Activated naive CD4-positive, alpha-beta T cell treated with anti-CD3 and anti-CD28 coated beads, Interleukin-2, amount 50 U/mL, for 16 hours (primary cell): ENCODE data around the gene UVSSA.
A peak's percentile ranks its signal among the peaks of the same experiment; 100 is the strongest.

Source experiments
- DNase-seq: peaks from one replicate; pipeline ENCODE4 v3.0.0-alpha.2; 2020

The UVSSA gene

DNA sequence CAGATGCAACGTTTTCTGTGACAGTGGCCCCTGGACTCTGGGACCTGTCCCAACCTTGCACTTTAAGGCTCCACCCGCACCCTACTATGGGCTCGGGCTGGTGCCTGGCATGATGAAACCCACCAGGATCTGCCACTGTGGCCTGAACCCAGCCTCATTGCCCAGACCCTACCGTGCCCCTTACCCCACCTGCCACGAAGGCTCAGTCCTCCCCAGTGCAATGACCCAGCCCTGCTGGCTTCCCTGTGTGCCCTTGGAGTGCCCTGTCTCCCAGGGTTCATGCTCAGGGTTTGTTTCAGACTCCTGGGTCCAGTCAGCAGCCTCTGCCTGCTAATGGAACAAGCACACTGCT lies 3.1 kb downstream of the UVSSA start:
- no peak for DNase-seq

DNA sequence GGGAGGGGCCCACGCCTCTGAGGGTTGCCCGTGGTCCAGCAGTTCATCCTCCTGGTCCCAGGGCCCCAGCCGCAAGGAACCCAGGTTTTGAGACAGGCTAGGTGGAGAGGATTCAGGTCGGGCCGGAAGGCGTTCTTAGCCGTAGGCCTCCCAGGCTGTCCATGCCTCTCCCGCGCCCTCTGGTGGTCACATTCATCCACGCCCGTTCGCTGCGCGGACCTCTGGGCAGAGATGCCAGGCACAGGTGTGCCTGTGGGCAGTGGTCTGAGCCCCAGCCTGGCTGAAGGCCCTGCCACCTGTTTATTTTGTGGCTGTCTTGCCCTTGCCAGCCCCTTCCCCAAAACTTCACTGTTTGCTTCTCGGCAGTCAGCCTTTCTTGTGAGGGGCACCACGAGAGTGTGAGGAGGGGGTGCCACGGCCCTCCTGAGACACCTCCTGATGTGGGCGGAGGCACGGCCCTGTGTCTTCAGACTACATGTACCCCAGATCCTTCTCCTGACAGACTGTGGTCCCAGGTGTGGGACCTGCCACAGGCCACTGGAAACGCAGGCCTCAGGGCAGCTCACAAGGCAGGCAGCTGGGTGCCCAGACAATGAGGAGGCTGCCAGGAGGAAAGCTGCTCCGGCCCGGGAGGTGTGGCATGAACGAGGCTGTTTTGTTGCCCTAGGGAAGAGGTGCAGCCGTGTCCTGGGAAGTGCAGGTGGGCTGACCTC lies 5.0 kb downstream of the UVSSA start:
- DNase-seq = peak; percentile 88

DNA sequence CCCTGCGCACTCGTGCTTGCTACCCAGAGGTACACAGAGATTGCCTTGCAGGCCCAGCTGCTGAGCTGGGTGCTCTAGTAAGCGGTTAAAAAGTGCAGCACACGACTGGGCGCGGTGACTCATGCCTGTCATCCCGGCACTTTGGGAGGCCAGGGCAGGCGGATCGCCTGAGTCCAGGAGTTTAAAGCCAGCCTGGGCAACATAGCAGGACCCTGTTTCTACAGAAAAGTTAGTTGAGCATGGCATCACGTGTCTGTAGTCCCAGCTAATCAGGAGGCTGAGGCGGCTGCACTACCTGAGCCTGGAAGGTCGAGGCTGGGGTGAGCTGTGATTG lies 5.5 kb downstream of the UVSSA start:
- DNase-seq = no peak

- no peak for DNase-seq
These were observed 6.4 kb downstream of the UVSSA start for GRCh38 chr4:1353186-1354055.

DNA sequence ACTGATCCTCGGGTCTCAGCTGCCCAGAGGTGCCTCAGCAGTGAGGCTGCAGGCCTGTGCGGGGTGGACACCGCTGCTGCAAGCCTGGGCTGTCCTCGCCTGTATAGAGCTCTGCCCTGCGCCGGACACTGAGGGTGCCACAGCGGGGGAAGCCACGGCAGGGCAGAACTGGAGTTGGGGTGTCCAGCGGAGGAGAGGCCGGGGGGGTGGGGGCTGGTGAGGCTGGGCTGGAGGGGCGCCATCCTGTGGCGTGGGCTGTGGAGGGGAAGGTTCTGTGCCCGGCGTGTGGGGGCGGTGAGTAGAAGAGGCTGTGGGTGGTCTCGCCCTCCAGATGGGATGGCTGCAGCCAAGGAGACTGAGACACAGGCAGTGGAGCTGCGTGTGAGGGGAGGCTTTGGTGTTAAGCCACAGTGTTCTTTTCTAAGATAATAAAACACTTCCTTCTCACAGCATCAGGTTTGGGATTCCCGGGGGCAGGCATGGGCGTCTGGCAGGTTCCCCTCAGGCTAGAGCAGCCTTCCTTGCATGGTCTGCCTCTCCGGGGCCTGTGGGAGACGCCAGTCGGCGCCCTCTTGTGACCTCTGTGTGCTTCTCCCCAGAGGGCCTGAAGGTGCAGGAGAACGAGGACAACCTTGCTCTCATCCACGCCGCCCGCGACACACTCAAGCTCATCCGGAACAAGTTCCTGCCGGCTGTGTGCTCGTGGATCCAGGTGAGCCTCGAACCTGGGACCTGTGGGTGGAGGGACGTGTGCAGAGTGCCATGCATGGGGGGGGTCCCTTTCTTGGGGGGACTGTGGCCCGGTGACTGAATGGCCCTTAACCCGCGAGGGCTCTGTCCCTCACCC lies 7.4 kb downstream of the UVSSA start:
- DNase-seq = no peak

GRCh38 chr4:1354983-1355275 lies 7.9 kb downstream of the UVSSA start:
- DNase-seq = no peak

GRCh38 chr4:1355378-1355777 lies 8.4 kb downstream of the UVSSA start:
- no peak for DNase-seq

GRCh38 chr4:1356181-1356998 lies 9.4 kb downstream of the UVSSA start:
- peak; percentile 46 for DNase-seq

DNA sequence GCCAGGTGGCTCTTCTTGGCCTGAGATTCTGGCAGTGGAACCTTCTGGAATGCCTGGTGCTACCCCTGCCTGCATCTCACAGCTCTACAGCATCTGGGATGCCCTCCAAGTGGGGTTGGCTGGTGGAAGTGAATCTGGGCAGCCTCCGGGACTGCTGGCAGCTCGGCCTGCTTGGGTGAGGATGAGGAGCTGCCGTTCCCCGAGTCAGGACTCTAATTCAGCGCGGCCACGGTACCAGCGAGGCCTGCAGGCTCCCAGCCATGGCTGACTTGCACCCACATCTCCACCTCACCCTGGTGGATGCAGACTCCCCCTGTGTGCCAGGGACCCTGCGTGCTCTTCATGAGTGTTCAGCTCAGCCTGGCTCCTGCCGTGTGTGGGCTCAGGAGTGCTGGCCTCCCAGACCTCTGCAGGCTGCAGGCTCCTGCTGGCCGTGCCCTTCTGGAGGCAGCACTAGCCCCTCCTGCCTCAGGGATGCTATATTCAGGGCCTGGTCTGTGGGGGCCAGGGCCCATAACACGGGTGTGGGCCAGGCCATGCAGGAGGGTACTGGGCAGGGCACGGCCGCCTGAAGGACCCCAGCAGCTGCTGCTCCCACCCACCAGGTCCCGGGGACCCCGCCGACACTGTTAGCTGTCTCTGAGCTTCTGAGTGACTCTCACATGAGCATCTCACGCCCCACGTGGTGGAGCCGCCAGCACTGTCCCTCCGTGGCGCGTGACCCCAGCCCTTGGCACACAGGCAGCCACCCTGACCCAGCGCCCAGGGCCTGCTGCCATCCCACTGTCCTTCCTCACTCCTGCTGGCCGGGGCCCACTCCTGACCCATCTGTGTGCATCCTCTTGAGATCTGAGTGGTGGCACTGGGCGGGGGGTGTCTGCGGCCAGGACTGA lies 10.6 kb downstream of the UVSSA start:
- no peak for DNase-seq

DNA sequence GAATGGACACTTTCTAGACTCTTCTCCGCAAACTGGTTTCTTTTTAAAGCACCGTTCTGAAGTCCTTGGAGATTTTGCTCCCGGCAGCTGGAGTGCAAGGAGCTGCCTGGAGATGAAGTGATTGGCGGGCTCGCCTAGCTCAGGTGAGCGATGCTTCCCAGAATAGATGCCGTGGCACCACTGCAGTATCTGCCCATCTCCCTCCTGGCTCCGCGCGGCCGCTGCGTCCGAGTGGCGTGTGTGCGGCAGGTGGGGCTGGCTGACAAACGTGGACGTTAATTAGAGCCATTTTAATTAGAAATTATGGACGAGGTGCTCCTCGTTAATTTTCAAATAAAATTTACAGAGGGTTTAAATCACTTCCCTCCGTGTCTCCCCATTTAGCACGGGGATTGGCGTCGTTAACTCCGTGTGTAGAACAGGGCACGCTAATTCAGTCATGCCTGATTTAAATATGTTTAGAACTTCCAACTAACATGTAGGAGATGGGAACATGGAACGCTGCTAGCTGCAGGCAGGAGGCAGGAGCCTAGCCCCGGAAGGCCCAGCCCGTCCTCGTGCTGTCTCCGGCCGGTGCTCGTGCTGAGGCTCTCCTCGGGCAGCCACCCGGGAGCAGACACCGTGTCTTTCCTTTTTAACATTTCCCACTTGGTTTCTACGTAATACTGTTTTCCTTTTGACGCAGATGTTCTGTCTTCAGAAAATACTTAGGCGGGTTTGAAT lies 11.6 kb downstream of the UVSSA start:
- no peak for DNase-seq

DNA sequence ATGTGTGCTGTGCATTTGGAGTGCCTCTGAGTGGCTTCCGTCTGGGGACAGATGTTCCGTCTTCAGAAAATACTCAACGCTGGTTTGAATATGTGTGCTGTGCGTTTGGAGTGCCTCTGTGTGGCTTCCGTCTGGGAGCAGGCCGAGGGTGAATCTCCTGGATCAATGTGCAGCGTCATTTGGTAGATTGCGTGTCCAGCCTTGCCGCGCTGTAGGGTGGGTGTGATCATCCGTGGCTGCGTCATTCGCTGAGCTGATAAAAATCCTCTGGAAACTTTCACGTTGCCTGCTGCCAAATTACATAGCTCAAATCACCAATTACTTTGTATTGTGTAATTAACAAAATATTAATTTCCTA lies 12.1 kb downstream of the UVSSA start:
- DNase-seq = no peak

- DNase-seq = no peak
These were observed 13.0 kb downstream of the UVSSA start for GRCh38 chr4:1359976-1360375.

DNA sequence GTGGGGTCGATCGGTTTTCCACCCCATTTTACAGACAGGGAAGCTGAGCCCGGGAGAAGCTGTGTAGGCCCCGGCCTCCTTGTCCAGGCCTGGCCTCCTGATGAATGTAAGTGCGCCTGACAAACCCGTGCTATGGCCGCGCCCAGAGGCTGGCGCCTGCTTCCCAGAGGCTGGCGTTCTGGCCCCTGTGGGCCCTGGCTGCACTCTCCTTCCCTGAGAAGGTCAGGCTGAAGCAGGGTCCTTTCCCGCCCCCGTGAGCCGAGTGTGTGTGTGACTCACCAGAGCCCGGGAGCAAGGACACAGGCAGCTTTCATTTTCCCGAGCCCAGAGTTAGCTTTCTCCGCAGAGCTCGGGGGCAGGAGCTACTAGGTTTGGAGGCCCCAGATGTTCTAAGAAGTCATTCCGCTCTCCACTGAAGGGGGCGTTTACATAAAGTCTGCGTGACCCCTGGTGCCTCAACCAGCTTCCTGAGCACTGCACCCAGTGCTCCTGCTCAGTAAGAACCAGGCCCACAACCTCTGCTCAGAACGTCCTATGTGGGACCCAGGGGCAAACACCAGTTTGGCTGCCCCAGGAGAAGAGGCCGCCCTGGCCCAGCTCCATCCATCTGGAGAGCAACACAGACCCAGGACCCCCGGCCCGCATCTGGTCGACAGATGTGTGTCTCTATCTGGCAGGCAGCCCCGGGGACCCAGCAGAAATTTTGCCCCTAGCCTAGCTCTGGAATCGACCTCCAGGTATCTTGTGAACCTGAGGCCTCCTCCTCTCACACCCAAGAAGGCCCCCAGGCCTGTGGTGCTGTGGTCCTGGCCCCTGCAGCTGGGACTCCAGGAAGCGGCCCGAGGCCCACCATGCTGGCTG lies 13.6 kb downstream of the UVSSA start:
- DNase-seq = no peak

- DNase-seq = no peak
These were observed 14.4 kb downstream of the UVSSA start for GRCh38 chr4:1361431-1361830.

DNA sequence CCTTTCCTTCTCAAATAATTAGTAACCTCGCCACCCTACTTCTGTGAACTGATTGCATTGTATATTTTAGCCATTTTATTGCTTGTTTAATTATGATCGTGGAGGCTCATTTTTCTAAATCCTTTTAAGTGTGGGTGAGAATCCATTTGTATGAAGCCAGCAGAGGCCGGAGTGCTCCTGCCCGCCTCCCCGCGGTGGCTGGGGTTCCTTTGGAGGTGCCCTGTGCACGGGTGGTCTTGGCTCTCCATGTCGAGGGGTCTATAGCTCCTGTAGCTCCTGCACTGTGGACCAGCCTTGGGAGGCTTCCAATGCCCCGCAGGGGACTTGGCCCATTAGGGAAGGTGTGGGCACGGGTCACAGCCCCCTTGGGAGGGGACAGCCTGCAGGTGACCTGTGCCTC lies 15.0 kb downstream of the UVSSA start:
- no peak for DNase-seq

DNA sequence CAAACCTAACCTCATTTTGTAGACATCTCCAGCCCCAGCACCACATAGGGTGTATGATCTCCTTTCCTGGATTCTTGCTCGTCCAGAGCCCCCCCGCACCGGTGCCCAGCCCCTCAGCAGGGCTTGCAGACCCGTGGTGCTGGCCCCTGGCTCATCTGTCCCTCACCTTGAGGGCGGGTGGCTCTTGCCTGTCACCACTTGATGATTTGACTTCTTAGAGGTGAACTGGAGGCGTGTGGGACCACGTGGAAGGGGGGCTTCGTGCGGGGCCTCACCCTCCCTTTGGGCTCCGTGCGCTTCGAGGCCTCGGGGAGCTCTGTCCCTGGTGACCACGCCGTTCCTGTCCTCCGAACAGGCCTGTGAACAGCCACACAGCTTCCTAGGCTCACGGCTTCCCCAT lies 15.5 kb downstream of the UVSSA start:
- DNase-seq = no peak

DNA sequence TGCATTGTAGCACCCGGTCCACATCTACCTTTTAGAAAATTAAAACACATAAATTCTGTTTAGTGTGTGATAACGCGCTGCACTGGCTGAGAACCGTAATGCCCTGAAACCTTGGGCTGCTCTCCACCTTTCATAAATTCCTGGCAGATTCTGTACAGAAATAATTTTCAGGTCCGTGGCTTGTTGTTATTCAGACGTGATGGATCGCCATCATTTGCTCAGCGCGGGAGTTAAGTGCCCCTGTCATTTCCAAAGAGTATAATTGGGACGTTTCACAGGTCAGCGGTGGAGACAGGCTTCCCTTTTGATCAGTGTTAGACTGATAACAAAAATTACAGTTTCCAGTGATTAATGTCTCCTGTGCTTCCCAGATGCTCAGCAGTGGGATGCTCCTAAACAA lies 16.5 kb downstream of the UVSSA start:
- DNase-seq = no peak

GRCh38 chr4:1364217-1364616 lies 17.2 kb downstream of the UVSSA start:
- DNase-seq = no peak

GRCh38 chr4:1364748-1365147 lies 17.7 kb downstream of the UVSSA start:
- DNase-seq = no peak
